Heart right ventricle (tissue), 16 donors: ENCODE data around the gene CMTM7. TPM values are rescaled to one million over a fixed set of nuclear protein-coding genes. Genes with fewer than 3 reads are reported as not detected.

ENCODE experiments used
- ATAC-seq, 8 donors: fragments of 200-7000 bp; cut with Tn5 transposase; one replicate each; pipeline ENCODE4 v1.9.1; 2020; ENCODE audit warnings: mild to moderate bottlenecking in 8 of 8, moderate library complexity in 8 of 8, moderate number of reproducible peaks in 1 of 8
- DNase-seq, 2 donors: peaks; one replicate each; pipeline ENCODE4 v3.0.0-alpha.2; 2020
- H3K27ac ChIP-seq, 10 donors: fragments of 200-600 bp; sonication (generic) in 2 of 10; one replicate each; pipeline versions ENCODE4 v1.5.0 to v1.8.0; 2020 to 2022; ENCODE audit warnings: mild to moderate bottlenecking in 3 of 10
- H3K27me3 ChIP-seq, 7 donors: fragments of 200-600 bp; one replicate each; pipeline ENCODE4 v1.8.0; 2021 to 2022; ENCODE audit warnings: mild to moderate bottlenecking in 2 of 7
- H3K36me3 ChIP-seq, 9 donors: fragments of 200-600 bp; sonication (generic) in 1 of 9; one replicate each; pipeline versions ENCODE4 v1.5.0 to v1.8.0; 2020 to 2022; ENCODE audit warnings: mild to moderate bottlenecking in 2 of 9
- H3K4me1 ChIP-seq, 9 donors: fragments of 200-600 bp; sonication (generic) in 1 of 9; one replicate each; pipeline versions ENCODE4 v1.5.0 to v1.8.0; 2020 to 2022; ENCODE audit warnings: mild to moderate bottlenecking in 4 of 9
- H3K4me3 ChIP-seq, 10 donors: fragments of 200-600 bp; sonication (generic) in 2 of 10; one replicate each; pipeline versions ENCODE4 v1.5.0 to v1.8.0; 2020 to 2022; ENCODE audit warnings: mild to moderate bottlenecking in 7 of 10, moderate library complexity in 2 of 10
- H3K9me3 ChIP-seq, 11 donors: fragments of 200-600 bp in 10 of 11; sonication (generic) in 2 of 11; one replicate each; pipeline versions ENCODE4 v1.5.0 to v1.8.0; 2013 to 2022; ENCODE audit warnings: mild to moderate bottlenecking in 2 of 11, control low read depth in 1 of 11, moderate library complexity in 1 of 11
- CTCF ChIP-seq, 9 donors: fragments of 200-600 bp; sonication (generic) in 2 of 9; IDR thresholded peaks; one replicate each; pipeline versions ENCODE4 v1.5.0 to v1.8.0; 2021 to 2022; ENCODE audit warnings: antibody characterized with exemption in 9 of 9, mild to moderate bottlenecking in 5 of 9, moderate library complexity in 1 of 9
- WGBS, 2 donors: extraction: QIAGEN DNeasy Blood & Tissue Kit; methylation state at CpG; one replicate each; pipeline ENCODE4 v1.1.7; 2013; ENCODE audit warnings: inconsistent platforms in 1 of 2; 5-methylcytosine and 5-hydroxymethylcytosine counted together
- intact Hi-C, 10 donors: fragments of 100-400 bp; cut with DNase I; formaldehyde crosslinking; loops; one replicate each; pipeline versions ENCODE4 v1.11.1 to v1.14.2; 2022
- polyA plus RNA-seq, 2 donors: library from polyadenylated mRNA; stranded (reverse); fragments of 200-250 nt; gene quantifications; one replicate each; pipeline ENCODE4 v1.2.3, GENCODE V29; 2013
- total RNA-seq, 10 donors: library from RNA; stranded (reverse); fragmentation: NEBNext Ultra II Directional in 3 of 10; extraction: Animal tissue kit (Norgen Biotek cat#: 25700) in 3 of 10; gene quantifications; one replicate each; pipeline versions ENCODE4 v1.2.1 to v1.2.4, GENCODE V29; 2021 to 2023
- donor health status: Arrhythmogenic right ventricular cardiomyopathy.
- donor health status: ischemic (EF 13 %, LVEDD 7.1; RV severe dilation, severe dysfunction).
- donor health status: healthy with polysubstance abuse.
- donor health status: DM: no; HTN: yes; CAD: no.
- donor health status: DM: no; HTN: no; CAD: no.
- donor health status: ischemic (EF 25% LVEDD 6.9; RV normal size, moderate dysfunction).
- donor health status: ischemic (EF 25% LVEDD 5.7; RV mildly dilated, moderate dysfunction).
- donor health status: healthy.
- donor health status: DM: yes; HTN: yes; CAD: no.
- donor health status: Ischemic cardiomyopathy.
- donor health status: ischemic (EF 35%, LVEDD 5.7; RV mildly dilated, moderate dysfunction).
- donor health status: nonischemic (EF 11% LVEDD 7.7; RV severe dilation, severe dysfunction).
- donor health status: DM: yes; HTN: yes; CAD: no.
- donor health status: PGD.
- donor health status: ischemic (EF 29% LVEDD 5.4; RV normal size, mild dysfunction).
- donor health status: nonischemic (EF 23%, LVEDD 6.1; RV moderate dilation, normal function).

The CMTM7 gene
- total and polyA plus RNA-seq, 12 donors: 1.7 to 9.2 (median 3.0) TPM

GRCh38 chr3:32371461-32372212 lies 20.0 kb upstream of the CMTM7 start:
- Histone ChIP-seq H3K27me3 (no peaks in the 10 kb centered on the region), H3K9me3 (no peaks in the 10 kb centered on the region), H3K27ac (no peak overlapping the region), H3K4me3 (no peak overlapping the region), H3K4me1 (peaks cover 0 to 6% (median 0%) of the 10 kb centered on the region in 9 donors), H3K36me3 (peaks cover 0 to 30% (median 0%) of the 10 kb centered on the region in 9 donors)
- no peak for DNase-seq
- intact Hi-C loops: loop anchor here in 3 of 10 donors (2.0 to 5.0 kb wide), 2 partner anchors 27 to 96 kb away; no protein-coding TSS in a partner anchor
- ATAC-seq: no peak
- 89 to 91% methylated on average over 7 of the region's 7 CpGs for WGBS, 2 donors
- no peak for TF ChIP-seq CTCF (IDR thresholded peaks at IDR 0.05)

GRCh38 chr3:32372213-32372490 lies 19.5 kb upstream of the CMTM7 start:
- intact Hi-C loops: loop anchor here in 3 of 10 donors (2.0 to 5.0 kb wide), 2 partner anchors 27 to 95 kb away; no protein-coding TSS in a partner anchor
- Histone ChIP-seq H3K27me3 (no peaks in the 10 kb centered on the region), H3K4me3 (no peak overlapping the region), H3K27ac (no peak overlapping the region), H3K4me1 (peaks cover 0 to 6% (median 0%) of the 10 kb centered on the region in 9 donors), H3K36me3 (peaks cover 0 to 30% (median 0%) of the 10 kb centered on the region in 9 donors), H3K9me3 (no peaks in the 10 kb centered on the region)
- 99% methylated on average over 4 of the region's 4 CpGs for WGBS, 2 donors
- DNase-seq (no peak), ATAC-seq (no peak)
- TF ChIP-seq CTCF (IDR thresholded peaks at IDR 0.05): no peak

- H3K27ac ChIP-seq: no peak overlapping the region
- no peak overlapping the region for H3K4me3 ChIP-seq
- peaks cover 0 to 22% (median 0%) of the 10 kb centered on the region in 9 donors for H3K36me3 ChIP-seq
- H3K27me3 ChIP-seq: no peaks in the 10 kb centered on the region
- peaks cover 0 to 6% (median 0%) of the 10 kb centered on the region in 9 donors for H3K4me1 ChIP-seq
- intact Hi-C loops: loop anchor here in 3 of 10 donors (2.0 to 5.0 kb wide), 2 partner anchors 26 to 94 kb away; no protein-coding TSS in a partner anchor
- ATAC-seq (no peak), DNase-seq (no peak)
- 78 to 80% methylated on average over 5 of the region's 5 CpGs for WGBS, 2 donors
- H3K9me3 ChIP-seq: no peaks in the 10 kb centered on the region
- TF ChIP-seq CTCF (IDR thresholded peaks at IDR 0.05): no peak
Observed at GRCh38 chr3:32373276-32373675, 18.4 kb upstream of the CMTM7 start.

- no peak for ATAC-seq
- Histone ChIP-seq H3K4me1 (peaks cover 0 to 6% (median 0%) of the 10 kb centered on the region in 9 donors), H3K27me3 (no peaks in the 10 kb centered on the region), H3K27ac (no peak overlapping the region), H3K9me3 (no peaks in the 10 kb centered on the region), H3K4me3 (no peak overlapping the region), H3K36me3 (peaks cover 0 to 22% (median 0%) of the 10 kb centered on the region in 9 donors)
- intact Hi-C loops: loop anchor here in 7 of 10 donors (2.0 to 5.0 kb wide), 4 partner anchors 25 to 95 kb away; no protein-coding TSS in a partner anchor
- DNase-seq: no peak
- 67 to 88% methylated on average over 5 of the region's 5 CpGs for WGBS, 2 donors
- TF ChIP-seq CTCF (IDR thresholded peaks at IDR 0.05): no peak
Observed at GRCh38 chr3:32373844-32374243, 17.8 kb upstream of the CMTM7 start.
